Esophagus muscularis mucosa (tissue), 4 donors: ENCODE data around the gene LGALS1. TPM values are rescaled to one million over a fixed set of nuclear protein-coding genes. Genes with fewer than 3 reads are reported as not detected.

Experiments used
- DNase-seq: peaks from one replicate; pipeline ENCODE4 v3.0.0-alpha.2; 2017; ENCODE audit errors: extremely low spot score
- H3K27ac ChIP-seq, 4 donors: fragments of 200-600 bp; sonication (generic); replicated peaks in 1 of 4; 1 replicate in 3 of 4; 2 replicates in 1 of 4; pipeline ENCODE4 v1.5.1; 2016 to 2019; ENCODE audit warnings: mild to moderate bottlenecking in 1 of 4
- H3K27me3 ChIP-seq, 4 donors: fragments of 200-600 bp; sonication (generic); one replicate each; pipeline versions ENCODE4 v1.5.1 to v1.6.0; 2016 to 2019
- H3K36me3 ChIP-seq, 4 donors: fragments of 200-600 bp; sonication (generic); one replicate each; pipeline ENCODE4 v1.5.1; 2016 to 2019
- H3K4me1 ChIP-seq, 4 donors: fragments of 200-600 bp; sonication (generic); one replicate each; pipeline ENCODE4 v1.5.1; 2016 to 2019
- H3K4me3 ChIP-seq, 4 donors: fragments of 200-600 bp; sonication (generic); 1 replicate in 2 of 4; 2 replicates in 2 of 4; pipeline ENCODE4 v1.5.1; 2016 to 2019; ENCODE audit warnings: mild to moderate bottlenecking in 4 of 4, moderate library complexity in 1 of 4
- H3K9me3 ChIP-seq, 4 donors: fragments of 200-600 bp; sonication (generic); 1 replicate in 3 of 4; 2 replicates in 1 of 4; pipeline ENCODE4 v1.5.1; 2016 to 2019
- EP300 ChIP-seq: sonication (generic); formaldehyde crosslinking; IDR thresholded peaks from one replicate; pipeline ENCODE4 v1.6.1; 2017; ENCODE audit warnings: antibody characterized with exemption
- POLR2A ChIP-seq: fragments of 450-650 bp; IDR thresholded peaks from one replicate; pipeline ENCODE4 v1.6.1; 2017; ENCODE audit warnings: antibody characterized with exemption, moderate library complexity, mild to moderate bottlenecking, low read depth
- POLR2AphosphoS5 ChIP-seq, 2 donors: sonication (generic); formaldehyde crosslinking; IDR thresholded peaks; one replicate each; pipeline ENCODE4 v1.6.1; 2017; ENCODE audit warnings: antibody characterized with exemption in 2 of 2
- WGBS: methylation state at CpG from one replicate; pipeline ENCODE4 v1.1.5; 2018; 5-methylcytosine and 5-hydroxymethylcytosine counted together
- intact Hi-C: fragments of 100-400 bp; cut with DNase I; formaldehyde crosslinking; loops from one replicate; pipeline ENCODE4 v1.15.1; 2023
- total RNA-seq, 4 donors: library from RNA; depleted of rRNA; stranded (reverse); fragments of >200 nt; gene quantifications; one replicate each; pipeline versions ENCODE4 v1.1.0 to v1.2.1, GENCODE V29; 2016
- TF ChIP-seq, protein P1 (sequence below), 3 experiments: fragments of 200-600 bp in 2 of 3; fragments of 450-650 bp in 1 of 3; sonication (generic) in 2 of 3; IDR thresholded peaks; one replicate each; pipeline ENCODE4 v1.5.1; 2017 to 2019; ENCODE audit warnings: antibody characterized with exemption in 3 of 3, mild to moderate bottlenecking in 2 of 3, moderate library complexity in 1 of 3

LGALS1 gene
- total RNA-seq, 4 donors from 2014 or later: 710 to 1,112 (median 1,021) TPM

DNA sequence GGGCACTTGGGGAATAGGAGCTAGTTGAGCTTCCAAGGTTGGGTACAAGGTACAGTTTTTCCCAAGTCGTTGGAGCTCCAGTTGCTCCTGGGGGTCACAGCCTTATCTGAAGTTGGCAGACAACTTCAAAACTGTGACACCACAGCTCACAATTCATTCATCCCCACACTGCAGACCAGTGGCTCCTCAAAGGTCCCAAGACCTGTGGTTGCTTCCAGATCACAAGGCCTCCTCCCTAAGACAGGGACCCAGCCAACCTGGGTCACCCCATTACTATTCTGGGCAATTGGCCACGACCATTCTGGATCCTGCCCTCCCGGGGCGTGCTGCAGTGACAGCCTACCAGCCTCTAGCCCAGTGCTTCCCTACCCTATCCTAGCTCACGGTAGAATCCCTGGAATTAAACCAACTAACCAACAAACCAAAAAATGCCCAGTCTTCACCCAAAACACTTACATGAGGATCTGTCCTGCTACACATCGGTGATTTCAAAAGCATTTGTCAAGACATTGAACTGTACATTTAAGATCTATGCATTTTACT, 17.8 kb upstream of the LGALS1 start:
- Histone ChIP-seq H3K36me3 (peaks cover 0 to 8% (median 1%) of the 10 kb centered on the region in 4 donors), H3K27me3 (no peaks in the 10 kb centered on the region), H3K27ac (peak overlapping the region; percentile 78 to 87 (median 83)), H3K4me1 (peaks cover 36 to 47% (median 44%) of the 10 kb centered on the region in 4 donors), H3K9me3 (no peaks in the 10 kb centered on the region), H3K4me3 (peak overlapping the region; percentile 67 to 92 (median 73))
- intact Hi-C loops: no loop called here
- TF ChIP-seq, protein P1, sequence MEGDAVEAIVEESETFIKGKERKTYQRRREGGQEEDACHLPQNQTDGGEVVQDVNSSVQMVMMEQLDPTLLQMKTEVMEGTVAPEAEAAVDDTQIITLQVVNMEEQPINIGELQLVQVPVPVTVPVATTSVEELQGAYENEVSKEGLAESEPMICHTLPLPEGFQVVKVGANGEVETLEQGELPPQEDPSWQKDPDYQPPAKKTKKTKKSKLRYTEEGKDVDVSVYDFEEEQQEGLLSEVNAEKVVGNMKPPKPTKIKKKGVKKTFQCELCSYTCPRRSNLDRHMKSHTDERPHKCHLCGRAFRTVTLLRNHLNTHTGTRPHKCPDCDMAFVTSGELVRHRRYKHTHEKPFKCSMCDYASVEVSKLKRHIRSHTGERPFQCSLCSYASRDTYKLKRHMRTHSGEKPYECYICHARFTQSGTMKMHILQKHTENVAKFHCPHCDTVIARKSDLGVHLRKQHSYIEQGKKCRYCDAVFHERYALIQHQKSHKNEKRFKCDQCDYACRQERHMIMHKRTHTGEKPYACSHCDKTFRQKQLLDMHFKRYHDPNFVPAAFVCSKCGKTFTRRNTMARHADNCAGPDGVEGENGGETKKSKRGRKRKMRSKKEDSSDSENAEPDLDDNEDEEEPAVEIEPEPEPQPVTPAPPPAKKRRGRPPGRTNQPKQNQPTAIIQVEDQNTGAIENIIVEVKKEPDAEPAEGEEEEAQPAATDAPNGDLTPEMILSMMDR (IDR thresholded peaks at IDR 0.05): no peak
- no peak for TF ChIP-seq POLR2AphosphoS5 (IDR thresholded peaks at IDR 0.05)
- TF ChIP-seq POLR2A: no peak
- TF ChIP-seq EP300: no peak
- WGBS: 18% methylated on average over 4 of the region's 6 CpGs
- no peak for DNase-seq

DNA sequence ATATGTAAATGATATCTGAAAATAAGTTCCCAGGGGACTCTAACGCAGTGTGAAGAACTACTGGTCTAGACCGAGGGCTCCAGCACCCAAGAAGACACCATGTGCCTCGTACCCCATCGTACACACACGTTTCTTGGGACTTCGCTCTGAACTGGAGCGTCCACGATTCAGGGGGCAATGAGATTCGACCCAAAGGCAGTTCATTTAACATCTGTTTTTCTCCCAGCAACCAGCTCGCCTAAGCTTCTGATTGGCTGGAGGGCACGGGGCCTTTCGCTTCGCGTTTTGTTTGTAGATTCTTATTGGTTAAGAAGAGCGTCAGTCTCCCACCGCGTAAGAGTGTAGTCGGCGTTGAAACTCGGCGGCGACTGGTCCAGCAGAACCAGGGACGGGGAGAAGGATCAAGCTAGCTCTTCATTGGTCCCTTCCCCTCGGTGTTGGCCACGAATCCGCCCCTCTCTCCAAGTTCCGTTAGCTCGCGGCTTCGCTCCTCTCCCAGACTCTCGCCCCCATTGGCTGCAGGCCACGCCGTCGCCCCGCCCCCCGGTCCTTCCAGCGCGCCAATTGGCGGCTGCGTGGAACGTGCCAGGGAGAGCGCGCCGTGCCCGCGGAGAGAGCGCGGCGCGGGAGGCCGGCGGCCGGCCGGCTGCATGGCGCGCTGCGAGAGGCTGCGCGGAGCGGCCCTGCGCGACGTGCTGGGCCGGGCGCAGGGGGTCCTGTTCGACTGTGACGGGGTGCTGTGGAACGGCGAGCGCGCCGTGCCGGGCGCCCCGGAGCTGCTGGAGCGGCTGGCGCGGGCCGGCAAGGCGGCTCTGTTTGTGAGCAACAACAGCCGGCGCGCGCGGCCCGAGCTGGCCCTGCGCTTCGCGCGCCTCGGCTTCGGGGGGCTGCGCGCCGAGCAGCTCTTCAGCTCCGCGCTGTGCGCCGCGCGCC, 17.0 kb upstream of the LGALS1 start, which contains the start of gene PDXP:
PDXP (plus strand) TSS at position 591 of the 933 bp plus-strand sequence; CDS start at position 651, 60 bp downstream.
- whole genome bisulfite sequencing: 1% methylated on average over 60 of the region's 101 CpGs
- Histone ChIP-seq H3K27ac (peak within 1 kb of the TSS; percentile 78 to 87 (median 83)), H3K27me3 (no peaks in the 10 kb centered on the region), H3K36me3 (peaks cover 0 to 4% (median under 1%) of the 10 kb centered on the region in 4 donors), H3K4me1 (peaks cover 36 to 51% (median 49%) of the 10 kb centered on the region in 4 donors), H3K4me3 (peak within 1 kb of the TSS; percentile 67 to 92 (median 73)), H3K9me3 (no peaks in the 10 kb centered on the region)
- peak; percentile 100 for DNase-seq
- intact Hi-C loops: no loop called here
- no peak for TF ChIP-seq EP300
- TF ChIP-seq POLR2A: no peak
- TF ChIP-seq POLR2AphosphoS5 (IDR thresholded peaks at IDR 0.05): peak; percentile 77
- TF ChIP-seq, protein P1 (IDR thresholded peaks at IDR 0.05): peak in 1 of 3 experiments; percentile 6

DNA sequence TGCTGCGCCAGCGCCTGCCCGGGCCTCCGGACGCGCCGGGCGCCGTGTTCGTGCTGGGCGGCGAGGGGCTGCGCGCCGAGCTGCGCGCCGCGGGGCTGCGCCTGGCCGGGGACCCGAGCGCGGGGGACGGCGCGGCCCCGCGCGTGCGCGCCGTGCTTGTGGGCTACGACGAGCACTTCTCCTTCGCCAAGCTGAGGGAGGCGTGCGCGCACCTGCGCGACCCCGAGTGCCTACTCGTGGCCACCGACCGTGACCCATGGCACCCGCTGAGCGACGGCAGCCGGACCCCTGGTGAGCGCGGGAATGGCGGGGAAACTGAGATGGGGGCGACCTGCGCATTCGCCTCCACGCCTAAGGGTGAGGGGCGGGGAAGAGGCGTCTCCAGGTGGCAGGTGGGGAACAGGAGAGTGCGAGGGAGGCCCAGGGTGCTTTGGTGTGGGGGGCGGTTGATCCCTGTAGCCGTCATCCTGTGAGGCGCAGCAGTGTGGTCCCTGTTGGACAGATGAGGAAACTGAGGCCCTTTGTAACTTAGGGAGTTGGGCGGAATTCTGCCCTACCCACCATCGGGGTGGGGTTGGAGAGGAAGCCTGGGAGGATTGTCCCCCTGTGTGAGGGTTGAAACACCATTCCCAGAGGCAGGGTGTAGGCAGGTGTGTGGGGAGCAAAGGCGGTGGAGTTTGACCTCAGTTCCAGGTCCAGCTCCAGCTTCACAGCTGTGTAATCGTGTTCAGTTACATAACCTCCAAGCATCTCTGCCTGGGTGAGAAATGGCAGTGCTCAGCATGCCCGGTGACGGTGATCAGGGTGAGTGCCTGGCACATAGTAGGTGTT, 16.2 kb upstream of the LGALS1 start:
- peak overlapping the region; percentile 67 to 92 (median 73) for H3K4me3 ChIP-seq
- 6% methylated on average over 40 of the region's 68 CpGs for WGBS
- DNase-seq: no peak
- H3K9me3 ChIP-seq: no peaks in the 10 kb centered on the region
- no peaks in the 10 kb centered on the region for H3K36me3 ChIP-seq
- H3K27me3 ChIP-seq: no peaks in the 10 kb centered on the region
- H3K27ac ChIP-seq: peak overlapping the region; percentile 78 to 87 (median 83)
- no peak for TF ChIP-seq EP300
- TF ChIP-seq POLR2A: no peak
- no peak for TF ChIP-seq POLR2AphosphoS5 (IDR thresholded peaks at IDR 0.05)
- TF ChIP-seq, protein P1 (IDR thresholded peaks at IDR 0.05): no peak
- intact Hi-C loops: no loop called here
- H3K4me1 ChIP-seq: peaks cover 36 to 59% (median 55%) of the 10 kb centered on the region in 4 donors

DNA sequence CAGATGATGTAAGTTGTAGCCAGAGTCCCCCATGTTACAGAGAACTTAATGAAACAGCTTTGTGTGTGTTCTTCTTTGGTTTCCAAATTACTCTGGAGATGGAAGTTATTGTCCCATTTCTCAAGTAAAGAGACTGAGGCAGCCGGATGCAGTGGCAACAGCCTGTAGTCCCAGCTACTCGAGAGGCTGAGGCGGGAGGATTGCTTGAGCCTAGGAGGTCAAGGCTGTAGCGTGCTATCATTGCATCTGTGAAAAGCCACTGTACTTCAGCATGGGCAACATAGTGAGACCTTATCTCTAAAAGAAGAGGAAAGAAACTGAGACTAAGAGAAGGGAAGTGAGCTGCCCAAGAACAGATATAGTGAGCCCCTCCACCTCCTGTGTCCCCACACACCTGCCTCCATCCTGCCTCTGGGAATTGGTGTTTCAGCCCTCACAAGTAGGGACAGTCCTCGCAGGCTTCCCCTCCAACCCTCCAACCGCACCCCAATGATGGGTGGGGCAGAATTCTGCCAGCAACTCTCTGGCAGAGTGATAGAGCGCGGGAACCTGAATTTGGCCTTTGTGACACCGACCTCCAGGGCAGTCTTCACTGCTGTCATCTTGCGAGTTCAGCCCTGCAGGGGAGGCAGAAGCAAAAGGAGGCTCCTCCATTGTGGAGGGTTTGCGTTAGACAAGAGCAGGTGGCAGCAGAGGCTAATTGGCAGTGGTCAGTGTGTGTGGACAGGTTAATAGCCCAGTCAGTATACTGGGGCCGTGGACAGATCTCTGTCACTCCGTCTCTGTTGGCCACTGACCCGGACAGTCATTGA, 15.3 kb upstream of the LGALS1 start:
- peak overlapping the region; percentile 77 to 87 (median 80) for H3K27ac ChIP-seq
- no peak for TF ChIP-seq EP300
- no peaks in the 10 kb centered on the region for H3K9me3 ChIP-seq
- DNase-seq: no peak
- H3K4me3 ChIP-seq: peak overlapping the region; percentile 67 to 92 (median 73)
- no peaks in the 10 kb centered on the region for H3K36me3 ChIP-seq
- H3K4me1 ChIP-seq: peaks cover 36 to 67% (median 58%) of the 10 kb centered on the region in 4 donors
- WGBS: 86% methylated on average over 14 of the region's 14 CpGs
- no peaks in the 10 kb centered on the region for H3K27me3 ChIP-seq
- intact Hi-C loops: no loop called here
